T-helper 1 cell treated with Interleukin-12 subunit alpha and Interleukin-12 subunit beta and Interleukin-4 antibody, amounts not matched to agents 30 μg/mL and 1 μg/mL, for 36 hours (primary cell): Measurements from ENCODE around the gene TTN.

Experiments used
- H3K27ac Mint-ChIP-seq: one replicate; pipeline ENCODE4 v1.8.0; 2021; ENCODE audit warnings: mild to moderate bottlenecking, mixed read lengths
- H3K27me3 Mint-ChIP-seq: one replicate; pipeline ENCODE4 v1.8.0; 2021; ENCODE audit warnings: low read depth, mixed read lengths
- H3K36me3 Mint-ChIP-seq: one replicate; pipeline ENCODE4 v1.8.0; 2021; ENCODE audit warnings: low read depth, mixed read lengths
- H3K4me1 Mint-ChIP-seq: one replicate; pipeline ENCODE4 v1.8.0; 2021; ENCODE audit warnings: low read depth, mixed read lengths
- H3K4me3 Mint-ChIP-seq: one replicate; pipeline ENCODE4 v1.8.0; 2021; ENCODE audit warnings: mild to moderate bottlenecking, moderate library complexity, mixed read lengths
- H3K9me3 Mint-ChIP-seq: one replicate; pipeline ENCODE4 v1.8.0; 2021; ENCODE audit warnings: mixed read lengths

Gene TTN

GRCh38 chr2:178807227-178808008 is at the start of gene TTN:
TSS of gene TTN (minus strand) at chr2:178807423. CDS start at chr2:178804642, 2,781 bp downstream.
- H3K27ac Mint-ChIP-seq: no peak within 1 kb of the TSS

DNA sequence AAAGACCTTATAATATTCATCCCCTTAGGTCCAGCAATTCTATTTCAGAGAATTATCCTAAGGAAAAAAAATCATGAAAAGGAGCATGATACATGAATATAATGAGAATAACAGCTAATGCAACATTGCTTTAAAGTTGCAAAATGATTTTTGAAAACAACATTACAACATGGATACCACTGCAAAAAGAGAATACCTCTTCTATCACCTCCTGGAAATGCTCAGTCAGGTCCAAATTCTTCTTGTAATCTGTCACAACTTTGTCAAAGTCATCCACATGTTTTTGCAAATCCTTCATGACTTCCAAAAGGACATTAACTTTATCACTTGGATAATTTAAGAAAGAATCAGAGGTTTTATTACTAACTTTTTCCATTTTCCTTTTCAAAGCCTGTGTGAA is 47.9 kb upstream of the TTN start:
- Mint-ChIP-seq H3K4me3 (no peak overlapping the region), H3K9me3 (no peaks in the 10 kb centered on the region), H3K4me1 (no peaks in the 10 kb centered on the region), H3K36me3 (no peaks in the 10 kb centered on the region), H3K27me3 (no peaks in the 10 kb centered on the region), H3K27ac (no peak overlapping the region)

More at GRCh38 chr2:178807227-178808008, at the start of gene TTN:
- Mint-ChIP-seq H3K4me3 (no peak within 1 kb of the TSS), H3K36me3 (no peaks in the 10 kb centered on the region), H3K9me3 (no peaks in the 10 kb centered on the region), H3K27me3 (no peaks in the 10 kb centered on the region), H3K4me1 (no peaks in the 10 kb centered on the region)

GRCh38 chr2:178848335-178848734 is 41.1 kb upstream of the TTN start:
- H3K27ac Mint-ChIP-seq: no peak overlapping the region
- H3K4me1 Mint-ChIP-seq: no peaks in the 10 kb centered on the region
- H3K27me3 Mint-ChIP-seq: no peaks in the 10 kb centered on the region
- H3K4me3 Mint-ChIP-seq: no peak overlapping the region
- H3K9me3 Mint-ChIP-seq: no peaks in the 10 kb centered on the region
- no peaks in the 10 kb centered on the region for H3K36me3 Mint-ChIP-seq

DNA sequence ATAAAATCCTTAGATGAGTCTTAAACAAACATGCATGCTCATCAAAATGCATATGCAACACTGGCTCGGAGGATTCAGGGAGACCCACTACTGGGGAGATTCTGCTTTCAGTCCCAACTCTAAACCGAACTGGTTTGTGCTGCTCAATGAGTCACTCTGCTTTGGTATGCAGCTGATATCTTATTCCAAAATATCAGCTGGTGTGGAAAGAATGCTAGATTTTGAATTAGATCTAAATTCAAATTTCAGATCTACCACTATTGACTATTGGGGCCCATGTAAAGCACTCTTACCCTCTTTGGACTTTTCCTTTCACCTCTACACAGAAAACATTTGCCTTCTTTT is 39.2 kb upstream of the TTN start:
- no peaks in the 10 kb centered on the region for H3K9me3 Mint-ChIP-seq
- H3K27ac Mint-ChIP-seq: no peak overlapping the region
- H3K36me3 Mint-ChIP-seq: no peaks in the 10 kb centered on the region
- H3K27me3 Mint-ChIP-seq: no peaks in the 10 kb centered on the region
- H3K4me1 Mint-ChIP-seq: no peaks in the 10 kb centered on the region
- H3K4me3 Mint-ChIP-seq: no peak overlapping the region

GRCh38 chr2:178845566-178846457 is 38.6 kb upstream of the TTN start:
- Mint-ChIP-seq H3K9me3 (no peaks in the 10 kb centered on the region), H3K4me3 (no peak overlapping the region), H3K36me3 (no peaks in the 10 kb centered on the region), H3K27me3 (no peaks in the 10 kb centered on the region), H3K4me1 (no peaks in the 10 kb centered on the region), H3K27ac (no peak overlapping the region)

GRCh38 chr2:178844701-178845100 is 37.5 kb upstream of the TTN start:
- Mint-ChIP-seq H3K27ac (no peak overlapping the region), H3K27me3 (no peaks in the 10 kb centered on the region), H3K36me3 (no peaks in the 10 kb centered on the region), H3K4me3 (no peak overlapping the region), H3K4me1 (no peaks in the 10 kb centered on the region), H3K9me3 (no peaks in the 10 kb centered on the region)

- Mint-ChIP-seq H3K27me3 (no peaks in the 10 kb centered on the region), H3K4me1 (no peaks in the 10 kb centered on the region), H3K4me3 (no peak overlapping the region), H3K36me3 (no peaks in the 10 kb centered on the region), H3K9me3 (no peaks in the 10 kb centered on the region), H3K27ac (no peak overlapping the region)
Measured at GRCh38 chr2:178844269-178844668, 37.0 kb upstream of the TTN start.

DNA sequence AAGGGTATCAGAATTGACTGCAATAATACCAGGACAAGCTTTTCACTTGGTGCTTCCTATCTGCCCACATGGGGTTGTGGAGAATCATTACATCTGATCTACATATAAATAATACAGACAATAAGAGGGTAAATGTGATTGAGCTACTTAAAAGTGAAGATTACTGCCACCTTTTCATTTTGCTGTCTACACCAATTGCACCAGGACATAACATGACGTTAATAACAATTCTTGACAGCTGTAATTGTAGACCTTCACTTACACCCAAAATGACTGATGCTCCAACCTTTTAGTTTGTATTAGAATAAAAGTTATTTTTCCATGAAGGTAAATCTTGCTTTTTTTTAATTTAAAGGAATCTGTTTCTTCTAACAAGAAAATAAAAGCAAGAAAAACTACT is 36.5 kb upstream of the TTN start:
- Mint-ChIP-seq H3K27me3 (no peaks in the 10 kb centered on the region), H3K36me3 (no peaks in the 10 kb centered on the region), H3K9me3 (no peaks in the 10 kb centered on the region), H3K4me1 (no peaks in the 10 kb centered on the region), H3K27ac (no peak overlapping the region), H3K4me3 (no peak overlapping the region)

DNA sequence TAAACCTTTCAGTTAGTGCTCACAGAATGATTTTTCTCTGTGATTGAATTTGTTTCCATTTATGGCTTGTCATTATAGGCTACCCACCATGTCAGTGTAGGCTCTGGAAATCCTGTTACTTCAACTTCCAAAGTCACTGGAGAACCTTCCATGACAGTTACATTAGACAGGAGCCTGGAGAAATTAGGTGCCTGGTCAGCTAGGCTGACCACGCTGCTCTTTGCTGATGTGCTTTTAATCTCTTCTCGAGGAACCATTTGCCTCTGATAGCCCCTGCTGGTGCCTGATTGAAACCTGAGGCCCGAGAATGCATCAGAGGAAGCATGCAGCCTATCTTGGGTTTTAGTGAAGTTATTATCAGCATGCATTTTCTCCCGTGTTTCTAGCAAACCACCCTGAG is 29.6 kb upstream of the TTN start:
- Mint-ChIP-seq H3K4me3 (no peak overlapping the region), H3K36me3 (no peaks in the 10 kb centered on the region)

GRCh38 chr2:178834086-178834485 is 26.9 kb upstream of the TTN start:
- Mint-ChIP-seq H3K9me3 (no peaks in the 10 kb centered on the region), H3K4me3 (no peak overlapping the region), H3K4me1 (peaks cover 2% of the 10 kb centered on the region), H3K27me3 (no peaks in the 10 kb centered on the region), H3K36me3 (no peaks in the 10 kb centered on the region), H3K27ac (no peak overlapping the region)

More for the DNA sequence above, 29.6 kb upstream of the TTN start:
- H3K4me1 Mint-ChIP-seq: no peaks in the 10 kb centered on the region
- H3K27ac Mint-ChIP-seq: no peak overlapping the region
- H3K9me3 Mint-ChIP-seq: no peaks in the 10 kb centered on the region
- no peaks in the 10 kb centered on the region for H3K27me3 Mint-ChIP-seq

GRCh38 chr2:178833382-178833781 is 26.2 kb upstream of the TTN start:
- no peak overlapping the region for H3K4me3 Mint-ChIP-seq
- no peak overlapping the region for H3K27ac Mint-ChIP-seq
- H3K9me3 Mint-ChIP-seq: no peaks in the 10 kb centered on the region
- H3K36me3 Mint-ChIP-seq: no peaks in the 10 kb centered on the region
- no peaks in the 10 kb centered on the region for H3K27me3 Mint-ChIP-seq
- peaks cover 4% of the 10 kb centered on the region for H3K4me1 Mint-ChIP-seq

- Mint-ChIP-seq H3K9me3 (no peaks in the 10 kb centered on the region), H3K27me3 (no peaks in the 10 kb centered on the region), H3K27ac (no peak overlapping the region), H3K4me1 (peaks cover 4% of the 10 kb centered on the region), H3K4me3 (no peak overlapping the region), H3K36me3 (no peaks in the 10 kb centered on the region)
Measured at GRCh38 chr2:178830451-178830850, 23.2 kb upstream of the TTN start.

DNA sequence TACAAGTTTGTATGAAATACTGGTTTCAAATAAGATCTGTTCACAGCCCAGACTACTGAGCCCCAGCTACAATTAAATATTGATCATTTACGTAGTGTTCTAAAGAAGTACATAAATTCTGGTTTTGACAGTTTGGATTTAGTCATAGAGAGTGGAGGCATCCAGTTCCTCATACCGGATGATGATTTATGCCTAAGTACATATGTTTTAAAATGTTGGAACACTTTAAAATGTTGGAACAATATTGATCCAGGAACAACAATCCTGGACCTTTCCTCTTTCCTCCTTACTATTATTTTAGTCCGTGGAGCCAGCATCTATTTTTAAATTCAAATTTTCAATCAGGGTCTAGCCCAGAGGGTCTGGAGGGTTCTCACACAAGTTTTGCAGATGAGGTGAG is 22.8 kb upstream of the TTN start:
- Mint-ChIP-seq H3K36me3 (no peaks in the 10 kb centered on the region), H3K9me3 (no peaks in the 10 kb centered on the region), H3K27ac (no peak overlapping the region), H3K4me1 (peaks cover 4% of the 10 kb centered on the region), H3K4me3 (no peak overlapping the region), H3K27me3 (no peaks in the 10 kb centered on the region)

DNA sequence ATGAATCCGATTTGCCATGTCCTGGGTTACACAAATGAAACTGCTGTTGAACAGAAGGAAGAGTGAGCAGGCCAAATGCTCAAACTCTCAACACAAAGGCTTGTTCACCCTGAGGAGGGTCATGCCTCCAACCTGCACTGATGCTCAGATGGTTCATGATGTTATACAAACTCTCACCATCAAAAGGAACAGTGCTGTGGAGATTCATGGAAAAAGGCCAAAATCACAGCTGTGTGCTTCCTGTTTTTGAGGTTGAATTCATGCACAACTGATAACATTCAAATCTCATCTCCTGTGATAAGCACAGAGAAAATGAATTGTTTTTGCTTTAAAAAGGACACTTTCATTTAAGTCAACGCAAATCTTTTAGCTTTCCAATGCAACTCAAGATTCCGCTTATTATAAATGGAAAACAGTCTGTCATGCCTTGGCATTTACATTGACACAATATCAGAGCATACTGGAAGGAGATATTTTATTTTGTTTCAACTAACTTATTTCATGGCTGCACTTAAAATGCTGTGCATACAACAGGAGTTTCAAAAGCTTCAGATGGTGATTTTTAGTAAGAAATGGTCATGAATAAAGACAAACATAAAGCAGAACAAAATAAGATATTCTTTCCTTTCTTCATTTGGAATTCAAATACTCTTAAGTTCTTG is 22.2 kb upstream of the TTN start:
- H3K4me1 Mint-ChIP-seq: peaks cover 4% of the 10 kb centered on the region
- no peak overlapping the region for H3K27ac Mint-ChIP-seq
- no peaks in the 10 kb centered on the region for H3K9me3 Mint-ChIP-seq
- H3K36me3 Mint-ChIP-seq: no peaks in the 10 kb centered on the region
- H3K4me3 Mint-ChIP-seq: no peak overlapping the region
- H3K27me3 Mint-ChIP-seq: no peaks in the 10 kb centered on the region

- Mint-ChIP-seq H3K4me1 (peaks cover 4% of the 10 kb centered on the region), H3K4me3 (no peak overlapping the region), H3K9me3 (no peaks in the 10 kb centered on the region), H3K27me3 (no peaks in the 10 kb centered on the region), H3K27ac (no peak overlapping the region), H3K36me3 (no peaks in the 10 kb centered on the region)
Measured at GRCh38 chr2:178828486-178828881, 21.3 kb upstream of the TTN start.
